Measurements from ENCODE around the gene YIPF5. TPM values are rescaled to one million over a fixed set of nuclear protein-coding genes. Genes with fewer than 3 reads are reported as not detected.
A peak's percentile ranks its signal among the peaks of the same experiment; 100 is the strongest.

The YIPF5 gene
- total RNA-seq = 10 to 100 TPM; 15.5 to 26.5 (median 19.5) TPM

DNA sequence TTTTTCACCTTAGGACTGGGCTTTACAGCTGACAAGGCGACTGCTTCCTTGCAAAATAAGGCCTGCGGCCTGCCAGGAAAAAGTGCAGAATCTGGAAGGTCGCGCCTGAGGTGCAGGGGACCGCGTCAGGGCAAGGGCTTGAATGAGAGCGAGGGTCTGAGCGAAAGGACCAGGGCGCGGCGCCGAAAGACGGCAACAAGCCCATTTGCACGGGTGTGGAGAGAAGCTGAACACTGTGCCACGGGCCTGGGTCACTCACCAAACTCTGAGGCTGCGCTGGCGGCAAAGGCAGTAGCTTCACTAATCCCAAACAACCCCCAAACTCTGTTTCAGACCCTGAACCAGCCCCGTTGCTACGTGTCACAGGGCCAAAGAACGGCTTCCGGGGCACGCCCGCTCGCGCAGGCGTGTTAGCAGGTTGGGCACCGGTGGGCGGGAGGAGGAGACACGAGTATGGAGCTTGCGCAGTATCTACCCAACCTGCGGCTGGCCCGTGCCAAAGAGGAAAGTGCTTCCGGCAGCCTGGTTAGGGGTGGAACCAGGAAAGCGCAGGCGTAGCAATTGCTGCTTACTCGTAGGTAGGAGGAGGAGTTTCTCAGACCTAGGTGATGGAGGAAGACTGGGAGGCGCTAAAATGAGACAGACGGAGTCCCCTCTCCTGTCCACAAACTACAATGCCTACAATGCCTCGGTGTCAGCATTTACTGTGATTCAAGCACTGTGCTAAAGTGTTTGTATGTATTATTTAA is at the start of gene YIPF5, which contains the start of gene KCTD16:
YIPF5 (minus strand) TSS at position 384 of the 749 bp plus-strand sequence. CDS start 704 bp downstream, outside the sequence.
KCTD16 (plus strand) TSS at position 598 of the 749 bp plus-strand sequence.
- no peaks in the 10 kb centered on the region for H3K9me3 ChIP-seq
- TF ChIP-seq POLR2A (IDR thresholded peaks at IDR 0.05) (peak; percentile 43 to 48), CTCF (IDR thresholded peaks at IDR 0.05 in 4 of 5, conservative IDR thresholded peaks at IDR 0.05 in 1 of 5) (no peak)
- peak; percentile 91 to 96 for DNase-seq
- intact Hi-C loops (cut with DNase I; ENCODE audit: low total_unique reads) = no loop called here
- in situ Hi-C loops (cut with MboI; ENCODE audit: low sequenced_read_pairs in 4 of 4) = loop anchor here in 1 of 4 donors (25.0 kb wide), 1 partner anchor 1258 kb away; no protein-coding TSS in a partner anchor
- H3K27me3 ChIP-seq = no peaks in the 10 kb centered on the region
- H3K4me3 ChIP-seq = peak within 1 kb of the TSS; percentile 79 to 93 (median 88)
- H3K27ac ChIP-seq = peak within 1 kb of the TSS; percentile 79 to 89 (median 84)
- H3K4me1 ChIP-seq = peaks cover 20 to 30% of the 10 kb centered on the region in 2 donors
- ATAC-seq = peak; percentile 99 to 100
- H3K36me3 ChIP-seq = peaks cover 0 to 14% of the 10 kb centered on the region in 2 donors

DNA sequence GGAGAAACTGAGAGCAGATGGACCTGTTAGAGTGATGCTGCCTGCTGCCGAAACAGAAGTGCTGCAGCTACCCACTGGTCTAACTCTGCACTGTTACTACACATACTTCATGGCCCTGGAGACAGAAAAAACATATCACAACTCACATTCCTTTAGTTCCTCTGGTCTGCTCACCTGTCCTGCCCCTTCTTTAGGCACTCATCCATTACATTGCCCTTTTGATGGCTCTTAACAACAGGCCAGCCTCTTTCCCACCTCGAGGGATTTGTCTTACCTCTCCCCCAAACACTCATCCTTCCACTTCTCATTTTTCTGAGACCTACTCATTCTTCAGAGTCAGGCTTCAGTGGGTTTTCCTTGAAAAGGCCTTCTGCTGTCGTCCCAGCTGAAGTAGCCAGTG is 49.4 kb upstream of the YIPF5 start:
- TF ChIP-seq POLR2A (IDR thresholded peaks at IDR 0.05) (no peak), CTCF (IDR thresholded peaks at IDR 0.05 in 4 of 5, conservative IDR thresholded peaks at IDR 0.05 in 1 of 5) (no peak)
- ATAC-seq = no peak
- Histone ChIP-seq H3K27me3 (no peaks in the 10 kb centered on the region), H3K27ac (no peak overlapping the region), H3K4me3 (no peak overlapping the region), H3K4me1 (no peaks in the 10 kb centered on the region), H3K36me3 (no peaks in the 10 kb centered on the region), H3K9me3 (no peaks in the 10 kb centered on the region)
- intact Hi-C loops (cut with DNase I; ENCODE audit: low total_unique reads) (no loop called here), in situ Hi-C loops (cut with MboI; ENCODE audit: low sequenced_read_pairs in 4 of 4) (loop anchor here in 1 of 4 donors (25.0 kb wide), 1 partner anchor 1817 kb away; no protein-coding TSS in a partner anchor)
- DNase-seq = no peak

DNA sequence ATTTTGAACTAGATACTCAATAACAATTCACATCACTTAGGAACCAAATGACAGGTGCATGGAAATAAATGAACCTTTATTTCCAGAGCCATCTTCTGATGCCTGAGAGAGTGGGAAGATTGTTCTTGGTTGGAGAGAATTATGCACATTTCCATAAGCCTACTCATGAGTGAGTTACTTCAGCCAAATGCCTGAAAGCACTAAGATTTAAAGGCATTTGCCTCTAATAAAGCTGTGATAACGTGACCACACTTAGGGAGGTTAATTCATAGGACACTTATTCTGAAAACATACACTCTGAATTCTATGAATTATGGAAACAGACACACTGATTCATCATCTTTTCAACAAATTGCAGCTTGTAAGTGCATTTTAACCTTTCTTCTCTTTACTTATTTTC is 40.2 kb upstream of the YIPF5 start:
- Histone ChIP-seq H3K36me3 (no peaks in the 10 kb centered on the region), H3K4me3 (no peak overlapping the region)
- no peak for ATAC-seq

DNA sequence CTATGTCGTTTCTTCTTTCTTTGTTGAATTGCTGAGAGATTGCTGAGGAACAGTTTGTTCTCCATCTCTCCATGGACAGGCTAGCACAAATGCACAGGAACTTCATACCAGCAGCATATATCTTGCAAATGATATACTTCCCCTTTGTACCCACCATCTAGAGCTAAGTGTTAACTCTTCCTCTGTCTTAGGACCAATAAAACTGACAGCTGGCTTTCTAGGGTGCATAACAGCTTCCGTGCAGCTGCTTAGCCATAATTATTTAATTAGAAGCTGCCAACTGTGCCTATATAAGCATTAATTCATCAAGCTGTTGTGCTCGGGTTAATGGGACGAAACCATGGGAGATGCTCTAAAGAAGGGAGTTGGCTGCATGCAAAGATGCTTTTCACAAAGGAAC is 38.9 kb upstream of the YIPF5 start:
- no peak overlapping the region for H3K4me3 ChIP-seq
- in situ Hi-C loops (cut with MboI; ENCODE audit: low sequenced_read_pairs in 4 of 4) = loop anchor here in 3 of 4 donors (10.0 to 25.0 kb wide), 3 partner anchors 1615 to 1845 kb away; no protein-coding TSS in a partner anchor
- no peak overlapping the region for H3K27ac ChIP-seq
- no peaks in the 10 kb centered on the region for H3K36me3 ChIP-seq
- H3K4me1 ChIP-seq = no peaks in the 10 kb centered on the region
- intact Hi-C loops (cut with DNase I; ENCODE audit: low total_unique reads) = loop anchor here (10.0 kb wide), 1 partner anchor 1615 kb away; no protein-coding TSS in a partner anchor
- H3K9me3 ChIP-seq = no peaks in the 10 kb centered on the region
- TF ChIP-seq CTCF (IDR thresholded peaks at IDR 0.05 in 4 of 5, conservative IDR thresholded peaks at IDR 0.05 in 1 of 5) (no peak), POLR2A (IDR thresholded peaks at IDR 0.05) (no peak)
- no peak for DNase-seq
- H3K27me3 ChIP-seq = peaks cover 17 to 34% (median 19%) of the 10 kb centered on the region in 3 donors
- no peak for ATAC-seq

More for the DNA sequence above, 40.2 kb upstream of the YIPF5 start:
- no peak for DNase-seq
- Histone ChIP-seq H3K9me3 (no peaks in the 10 kb centered on the region), H3K27me3 (peaks cover 8 to 22% (median 13%) of the 10 kb centered on the region in 3 donors), H3K4me1 (no peaks in the 10 kb centered on the region), H3K27ac (no peak overlapping the region)
- intact Hi-C loops (cut with DNase I; ENCODE audit: low total_unique reads) (no loop called here), in situ Hi-C loops (cut with MboI; ENCODE audit: low sequenced_read_pairs in 4 of 4) (loop anchor here in 1 of 4 donors (25.0 kb wide), 1 partner anchor 1827 kb away; no protein-coding TSS in a partner anchor)
- TF ChIP-seq CTCF (IDR thresholded peaks at IDR 0.05 in 4 of 5, conservative IDR thresholded peaks at IDR 0.05 in 1 of 5) (no peak), POLR2A (IDR thresholded peaks at IDR 0.05) (no peak)
